ENCODE measurements around the gene ZFP36L2.

ZFP36L2 gene, protein sequence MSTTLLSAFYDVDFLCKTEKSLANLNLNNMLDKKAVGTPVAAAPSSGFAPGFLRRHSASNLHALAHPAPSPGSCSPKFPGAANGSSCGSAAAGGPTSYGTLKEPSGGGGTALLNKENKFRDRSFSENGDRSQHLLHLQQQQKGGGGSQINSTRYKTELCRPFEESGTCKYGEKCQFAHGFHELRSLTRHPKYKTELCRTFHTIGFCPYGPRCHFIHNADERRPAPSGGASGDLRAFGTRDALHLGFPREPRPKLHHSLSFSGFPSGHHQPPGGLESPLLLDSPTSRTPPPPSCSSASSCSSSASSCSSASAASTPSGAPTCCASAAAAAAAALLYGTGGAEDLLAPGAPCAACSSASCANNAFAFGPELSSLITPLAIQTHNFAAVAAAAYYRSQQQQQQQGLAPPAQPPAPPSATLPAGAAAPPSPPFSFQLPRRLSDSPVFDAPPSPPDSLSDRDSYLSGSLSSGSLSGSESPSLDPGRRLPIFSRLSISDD

DNA sequence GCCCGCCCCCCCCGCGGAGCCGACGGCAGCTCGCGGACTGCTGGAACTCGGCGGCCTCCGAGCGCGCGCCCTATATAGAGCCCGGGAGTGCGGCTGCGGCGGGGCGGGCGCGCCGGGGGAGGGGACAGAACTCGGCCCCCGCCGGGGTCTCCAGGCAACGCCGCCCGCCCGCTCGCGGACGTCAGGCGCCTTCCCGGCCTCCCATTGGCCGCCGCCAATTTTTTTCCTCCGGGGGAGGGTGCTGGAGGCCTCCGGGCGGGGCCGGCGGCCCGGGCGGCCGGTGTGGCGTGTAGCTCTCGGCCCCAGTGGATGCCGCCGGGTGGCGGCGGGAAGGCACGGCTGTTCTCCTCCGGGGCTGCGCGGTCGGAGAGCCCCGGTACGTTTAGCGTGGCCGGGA, at the start of gene ZFP36L2:
Gene ZFP36L2, minus strand, starts transcription at position 49 of the 397 bp plus-strand sequence. CDS start 291 bp downstream, outside the sequence.
- FAIRE-seq: no peak
- DNase-seq (ENCODE audit: low spot score): peak; percentile 99

DNA sequence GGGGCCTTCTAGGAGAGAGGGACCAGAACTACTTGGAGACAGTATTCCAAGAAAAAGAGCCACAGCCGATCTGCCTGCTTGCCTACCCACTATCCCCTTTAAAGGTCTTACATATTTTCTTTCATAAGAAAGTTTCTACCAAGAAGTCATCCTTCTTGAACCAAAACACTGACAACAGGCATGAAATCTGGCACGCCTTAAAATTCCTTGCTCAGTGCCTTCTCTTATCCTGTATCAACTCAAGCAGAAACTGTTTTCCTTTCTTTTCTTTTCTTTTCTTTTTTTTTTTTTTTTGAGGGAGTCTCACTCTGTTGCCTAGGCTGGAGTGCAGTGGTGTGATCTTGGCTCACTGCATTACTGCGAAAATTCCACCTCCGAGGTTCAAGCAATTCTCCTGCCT, 48.3 kb upstream of the ZFP36L2 start:
- DNase-seq (ENCODE audit: low spot score): no peak
- no peak for FAIRE-seq

DNA sequence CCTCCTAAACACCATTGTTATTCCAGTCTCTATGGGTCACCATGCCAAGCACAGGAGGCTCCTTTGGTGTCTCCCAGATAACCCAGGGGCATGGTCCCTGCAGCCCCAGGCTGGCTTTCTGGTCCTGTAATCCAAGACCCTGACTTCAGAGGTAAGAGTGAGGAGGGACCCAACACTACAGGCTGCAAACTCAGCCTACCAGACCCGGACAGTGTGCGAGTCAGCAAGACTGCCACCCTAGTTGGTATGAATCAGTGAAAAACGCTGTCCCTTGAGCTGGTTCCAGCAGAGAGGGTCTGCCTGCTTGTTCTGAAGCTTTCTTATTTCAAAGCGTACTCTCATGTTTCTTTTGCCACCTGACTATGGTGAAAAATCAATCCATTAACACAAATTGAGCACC, 47.6 kb upstream of the ZFP36L2 start:
- no peak for DNase-seq (ENCODE audit: low spot score)
- no peak for FAIRE-seq

DNA sequence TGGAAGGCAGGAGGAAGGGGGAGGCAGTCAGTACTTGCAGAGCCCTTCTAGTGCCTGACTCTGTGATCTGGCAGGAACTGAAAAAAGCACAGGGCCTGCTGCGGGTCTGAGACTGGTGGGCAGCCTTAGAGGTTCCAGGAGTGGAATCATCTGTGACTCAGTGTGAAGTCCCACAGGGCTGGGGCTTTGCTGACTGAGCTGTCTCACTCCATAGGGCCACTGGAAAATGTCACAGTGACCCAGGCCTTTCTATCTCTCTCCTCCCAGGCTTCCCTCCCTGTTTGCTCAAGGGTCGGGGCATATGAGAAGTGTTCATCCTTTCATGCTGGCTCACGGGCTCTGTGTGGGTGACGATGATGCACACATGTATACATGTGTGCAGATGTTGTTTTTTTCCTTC, 47.1 kb upstream of the ZFP36L2 start:
- DNase-seq (ENCODE audit: low spot score) (no peak), FAIRE-seq (no peak)

DNA sequence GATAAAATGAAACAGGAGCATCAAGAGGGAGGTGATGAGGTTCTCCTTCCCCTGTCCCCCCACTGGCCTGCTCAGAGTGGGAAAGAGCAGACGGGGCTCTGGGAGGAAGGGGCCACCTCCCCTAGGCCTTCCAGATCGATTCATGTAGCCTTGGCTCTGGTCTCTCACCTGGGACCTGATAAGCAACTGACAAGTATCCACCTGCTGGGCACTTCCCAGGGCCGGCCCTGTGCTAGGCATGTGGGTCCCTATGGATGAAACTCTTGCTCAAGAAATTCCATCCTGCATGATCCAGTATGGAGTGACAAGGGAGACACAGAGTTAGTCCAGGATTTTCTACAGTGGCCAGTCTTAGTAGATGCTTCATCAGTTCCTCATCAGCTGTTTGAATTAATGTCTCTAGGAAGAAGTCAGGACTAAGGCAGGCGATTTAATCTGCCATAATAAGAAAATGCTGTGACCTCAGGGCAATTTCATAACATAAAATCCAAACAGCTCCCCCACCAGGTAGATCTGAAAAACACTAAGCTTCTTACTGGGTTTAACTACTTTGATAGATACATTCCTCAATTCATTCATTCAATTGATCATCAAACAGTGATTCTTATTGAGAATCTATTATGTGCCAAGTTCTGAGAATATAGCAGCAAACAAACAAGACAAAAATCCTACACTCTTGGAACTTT, 44.7 kb upstream of the ZFP36L2 start:
- no peak for FAIRE-seq
- no peak for DNase-seq (ENCODE audit: low spot score)

DNA sequence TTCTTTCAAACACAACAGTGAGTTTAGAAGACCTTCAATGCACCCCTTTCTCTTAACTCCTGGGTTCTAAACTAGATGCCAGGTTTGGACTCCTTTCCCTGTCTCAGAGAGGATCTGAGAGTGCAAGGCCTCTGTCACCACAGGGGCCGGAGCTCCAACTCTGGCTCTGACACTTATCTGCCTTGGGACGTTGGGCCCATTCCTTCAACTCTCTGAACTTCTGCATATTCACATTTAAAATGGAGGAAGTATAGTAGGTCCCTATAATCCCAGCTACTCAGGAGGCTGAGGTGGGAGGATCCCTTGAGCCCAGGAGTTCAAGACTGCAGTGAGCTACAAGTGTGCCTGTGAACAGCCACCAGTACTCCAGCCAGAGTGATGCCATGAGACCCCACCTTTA, 44.1 kb upstream of the ZFP36L2 start:
- DNase-seq (ENCODE audit: low spot score) (no peak), FAIRE-seq (no peak)

DNA sequence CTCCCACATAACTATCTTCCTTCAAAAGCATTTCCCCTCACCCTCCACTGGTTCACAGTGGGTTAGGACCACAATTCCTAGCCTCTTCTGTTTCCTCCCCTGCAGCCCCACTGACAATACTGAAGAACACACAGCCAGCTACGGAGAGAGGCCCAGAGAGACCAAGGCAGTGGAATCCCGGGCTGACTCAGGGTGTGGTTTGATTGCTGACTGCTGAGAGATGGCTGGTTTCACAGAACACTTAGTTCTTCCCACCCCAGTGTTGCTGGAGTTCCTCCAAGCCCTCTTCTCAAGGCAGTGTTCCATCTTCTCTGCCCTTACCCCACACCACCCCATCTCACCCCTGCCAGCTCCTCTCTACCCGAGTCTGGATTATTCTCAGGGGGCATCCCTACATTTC, 43.3 kb upstream of the ZFP36L2 start:
- DNase-seq (ENCODE audit: low spot score) (no peak), FAIRE-seq (no peak)

DNA sequence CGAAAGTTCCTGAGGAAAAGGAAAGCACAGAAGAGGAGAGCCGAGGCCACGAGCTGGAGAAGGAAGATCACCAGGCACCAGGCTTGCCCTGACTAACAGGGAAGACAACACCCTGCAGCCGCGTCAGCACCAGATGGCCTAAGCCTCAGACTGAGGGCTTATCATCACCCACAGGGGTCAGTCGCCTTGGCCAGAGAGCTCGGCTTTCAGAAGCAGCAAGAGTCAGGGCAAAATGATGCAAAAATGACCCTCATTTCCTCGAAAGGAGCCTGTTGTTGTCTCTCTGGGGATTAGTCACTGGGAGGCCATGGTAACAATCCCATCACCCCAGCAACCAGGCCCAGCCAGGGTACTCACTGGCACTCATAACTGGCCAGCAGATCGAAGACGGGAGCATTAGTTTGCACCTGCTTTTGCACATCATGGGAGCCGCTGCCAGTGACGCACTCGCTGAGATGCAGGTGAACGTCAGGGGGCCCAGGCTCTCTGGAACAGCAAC, 42.7 kb upstream of the ZFP36L2 start:
- DNase-seq (ENCODE audit: low spot score): no peak

DNA sequence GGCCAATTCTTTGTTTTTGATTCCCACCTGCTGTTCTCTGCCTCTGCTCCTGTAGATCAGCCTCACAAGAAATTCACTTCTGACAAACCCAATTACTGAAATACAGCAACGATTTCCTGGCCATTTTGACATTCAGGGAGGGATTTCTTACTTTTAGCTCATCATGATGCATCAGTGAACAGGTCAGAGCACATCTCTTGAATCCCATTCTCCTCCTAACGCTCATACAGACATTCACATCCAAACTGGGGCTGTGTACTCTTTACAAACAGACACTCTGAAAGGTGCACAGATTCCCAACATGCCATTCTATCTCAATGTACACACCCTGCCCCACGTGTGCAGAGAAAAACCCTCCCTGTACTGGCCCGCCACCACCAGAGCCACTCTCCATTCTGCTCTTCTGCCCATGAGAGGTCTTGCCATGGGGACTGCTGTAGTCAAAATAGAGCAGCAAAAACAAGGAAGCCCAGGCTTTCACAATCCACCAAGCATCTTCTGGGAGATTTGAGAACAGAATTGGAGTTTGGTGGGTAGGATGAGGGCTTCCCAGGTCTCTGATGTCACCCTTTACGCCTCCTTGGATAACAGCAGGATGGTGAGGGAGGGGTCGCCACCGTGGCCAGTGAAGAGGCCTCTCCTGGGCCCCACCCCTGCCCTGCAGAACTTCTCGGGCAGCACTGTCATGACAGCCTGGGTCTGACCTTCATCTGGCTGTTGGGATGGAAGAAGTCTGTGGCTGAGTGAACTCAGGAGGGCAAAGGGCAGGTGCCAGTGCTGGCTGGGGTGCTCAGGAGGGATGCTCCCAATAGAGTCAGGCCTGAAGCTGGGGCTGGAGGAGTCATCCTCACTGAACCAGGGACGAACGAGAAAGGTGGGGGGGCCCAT, 41.9 kb upstream of the ZFP36L2 start:
- DNase-seq (ENCODE audit: low spot score) (no peak), FAIRE-seq (no peak)

More for the DNA sequence above, 42.7 kb upstream of the ZFP36L2 start:
- no peak for FAIRE-seq

DNA sequence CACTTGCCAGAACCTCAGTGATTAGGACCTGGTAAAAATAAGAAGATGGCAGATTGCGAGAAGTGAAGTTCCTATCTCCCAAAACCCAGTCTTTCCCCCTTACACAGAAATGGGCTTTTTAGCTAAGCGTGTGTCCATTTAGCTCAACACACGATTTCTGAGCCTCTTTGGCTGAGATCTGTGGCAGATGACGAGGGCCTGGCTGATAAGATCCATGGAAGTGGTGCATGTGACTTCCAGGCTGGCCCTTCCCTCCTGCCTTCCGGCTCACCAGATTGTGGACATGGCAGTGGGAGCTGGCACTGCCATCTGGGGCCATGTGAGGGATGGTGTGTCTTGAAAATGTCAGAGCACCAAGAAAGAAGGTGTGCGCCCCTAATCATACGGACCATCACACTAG, 41.0 kb upstream of the ZFP36L2 start:
- no peak for DNase-seq (ENCODE audit: low spot score)
- no peak for FAIRE-seq

DNA sequence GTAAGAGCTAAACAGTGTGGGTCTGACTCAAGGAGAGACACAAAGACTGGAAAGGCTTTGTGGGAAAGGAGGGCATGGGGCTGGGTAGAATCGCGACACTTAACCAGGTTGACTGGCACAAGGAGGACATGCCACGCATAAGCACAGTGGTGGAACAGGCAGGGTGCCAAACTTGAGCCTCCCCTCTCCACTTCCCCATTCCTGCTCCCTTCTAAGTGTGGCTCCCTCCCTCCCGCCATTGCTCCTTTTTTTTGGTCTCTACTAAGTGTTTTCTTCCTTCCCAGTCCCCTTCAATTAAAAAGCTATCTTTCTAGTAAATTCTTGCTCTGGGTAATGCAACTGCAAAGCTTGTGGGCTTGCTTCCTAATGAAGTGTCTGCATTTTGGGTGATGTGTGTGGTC, 40.3 kb upstream of the ZFP36L2 start:
- FAIRE-seq (no peak), DNase-seq (ENCODE audit: low spot score) (no peak)

DNA sequence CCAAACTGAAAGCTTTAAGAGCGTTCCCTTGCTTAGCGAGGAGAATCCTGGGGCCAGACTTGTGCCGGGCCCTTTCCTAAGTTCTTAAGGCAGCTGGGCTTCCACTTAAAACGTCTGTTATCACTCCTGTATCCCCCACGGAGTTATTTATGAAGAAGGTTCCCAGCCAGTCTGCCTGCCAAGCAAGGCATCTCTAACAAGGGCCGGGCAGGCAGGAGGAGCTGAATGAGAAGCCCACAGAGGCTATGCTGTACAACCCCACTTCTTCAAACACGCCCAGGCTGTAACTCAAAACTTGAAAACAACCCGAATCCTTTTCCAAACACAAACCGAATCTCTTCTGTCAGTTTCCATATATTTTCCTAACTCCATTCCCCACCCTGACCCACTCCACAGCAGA, 39.0 kb upstream of the ZFP36L2 start:
- FAIRE-seq: no peak
- no peak for DNase-seq (ENCODE audit: low spot score)

DNA sequence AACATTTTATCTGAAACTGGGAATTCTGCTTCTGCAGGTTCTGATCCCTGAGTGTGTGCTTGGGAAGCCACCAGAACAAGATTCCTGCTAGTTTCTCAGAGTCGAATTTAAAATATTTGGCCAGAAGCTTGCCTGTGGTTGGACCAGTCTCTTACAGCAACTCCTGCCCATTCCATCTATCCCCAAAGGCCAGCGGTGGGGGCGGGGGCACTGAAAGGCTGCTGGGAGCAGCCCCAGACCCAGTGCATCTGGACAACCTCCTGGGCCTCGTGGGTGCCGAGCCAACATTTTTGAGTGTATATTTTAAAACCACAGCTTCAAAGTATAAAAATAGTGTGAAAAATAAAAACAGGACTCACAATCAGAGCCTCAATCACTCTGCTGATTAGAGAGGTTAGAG, 38.6 kb upstream of the ZFP36L2 start:
- no peak for FAIRE-seq
- DNase-seq (ENCODE audit: low spot score): no peak

DNA sequence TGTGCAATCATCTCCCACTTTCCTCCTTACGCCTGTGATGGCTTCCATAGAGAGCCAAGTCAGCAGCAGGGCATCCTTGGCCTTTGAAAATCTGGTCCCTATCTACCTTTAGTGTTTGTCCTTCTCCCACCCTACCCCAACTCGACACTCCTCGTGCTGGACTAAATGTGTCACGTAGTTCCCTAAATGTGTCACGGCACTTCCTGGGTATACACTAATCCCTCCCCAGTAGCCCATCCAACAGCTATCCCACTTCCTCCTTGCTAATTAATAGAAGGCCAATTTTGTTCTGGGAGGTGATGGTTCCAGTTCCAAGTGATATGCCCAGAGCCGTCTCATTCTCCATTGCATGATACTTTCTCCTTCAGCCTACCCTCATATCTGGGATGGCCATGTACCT, 36.5 kb upstream of the ZFP36L2 start:
- DNase-seq (ENCODE audit: low spot score): no peak

DNA sequence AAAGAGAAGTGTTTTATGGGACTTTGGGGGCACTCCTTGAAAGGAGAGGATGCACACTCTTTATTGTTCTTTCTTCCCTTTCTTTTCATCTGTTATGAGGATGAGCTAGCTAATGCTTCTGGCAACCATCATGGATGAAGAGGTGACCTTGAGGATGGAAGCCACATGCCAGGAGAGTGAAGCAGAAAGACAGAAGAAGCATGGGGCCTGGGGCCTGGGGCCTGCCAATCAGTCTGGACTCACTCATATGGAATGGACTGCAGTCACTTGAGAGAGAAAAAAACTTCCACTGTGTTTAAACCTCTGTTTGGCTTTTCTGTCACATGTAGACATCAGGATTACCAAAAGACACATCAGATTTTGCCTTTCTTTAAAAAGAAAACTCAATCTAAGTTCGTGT, 35.8 kb upstream of the ZFP36L2 start:
- FAIRE-seq (no peak), DNase-seq (ENCODE audit: low spot score) (no peak)

More for the DNA sequence above, 36.5 kb upstream of the ZFP36L2 start:
- no peak for FAIRE-seq

DNA sequence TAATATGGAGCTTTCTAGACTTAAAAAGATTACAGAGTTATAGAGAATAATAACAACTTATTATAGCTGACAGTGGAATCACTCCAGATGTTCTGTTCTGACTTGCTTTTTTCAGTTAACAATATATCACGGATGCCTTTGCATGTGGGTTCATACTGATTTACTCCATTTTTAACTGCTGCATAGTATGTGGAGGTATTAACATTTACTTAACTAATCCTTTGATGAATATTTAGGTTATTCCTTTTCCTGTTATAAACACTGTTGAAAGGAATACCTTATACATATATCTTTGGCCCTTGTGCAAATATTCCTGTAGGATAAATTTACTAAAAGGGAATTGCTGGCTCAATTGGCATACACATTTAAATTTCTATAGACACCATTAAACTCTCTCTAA, 33.1 kb upstream of the ZFP36L2 start:
- DNase-seq (ENCODE audit: low spot score) (no peak), FAIRE-seq (no peak)

DNA sequence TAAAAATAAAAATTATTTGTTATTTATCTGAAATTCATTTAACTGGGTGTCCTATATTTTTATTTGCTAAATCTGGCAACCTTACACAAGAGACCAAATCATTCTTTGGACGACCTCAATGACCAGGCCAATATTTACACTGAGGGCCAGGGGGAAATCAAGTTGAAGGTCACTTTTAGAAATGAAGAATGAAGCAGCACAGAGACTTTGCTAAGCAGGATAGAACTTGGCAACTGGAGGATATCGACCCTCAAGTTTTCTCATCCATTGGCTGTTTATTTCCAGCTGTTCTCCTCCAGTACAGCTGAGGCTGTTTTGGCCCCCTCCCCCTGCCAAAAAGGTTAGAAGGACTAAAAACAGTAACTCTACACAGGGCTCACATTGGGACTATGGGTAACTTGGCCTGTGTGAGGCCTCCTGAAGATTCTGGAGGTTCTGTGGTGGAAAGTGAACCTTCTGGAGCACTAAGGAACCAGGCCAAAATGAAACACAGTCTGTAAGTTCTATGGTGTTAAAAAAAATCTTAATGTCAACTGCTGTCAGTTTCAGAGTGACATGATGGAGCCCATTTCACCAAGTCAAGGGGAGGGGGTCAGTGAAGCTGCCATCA, 32.2 kb upstream of the ZFP36L2 start:
- no peak for DNase-seq (ENCODE audit: low spot score)
- FAIRE-seq: no peak

DNA sequence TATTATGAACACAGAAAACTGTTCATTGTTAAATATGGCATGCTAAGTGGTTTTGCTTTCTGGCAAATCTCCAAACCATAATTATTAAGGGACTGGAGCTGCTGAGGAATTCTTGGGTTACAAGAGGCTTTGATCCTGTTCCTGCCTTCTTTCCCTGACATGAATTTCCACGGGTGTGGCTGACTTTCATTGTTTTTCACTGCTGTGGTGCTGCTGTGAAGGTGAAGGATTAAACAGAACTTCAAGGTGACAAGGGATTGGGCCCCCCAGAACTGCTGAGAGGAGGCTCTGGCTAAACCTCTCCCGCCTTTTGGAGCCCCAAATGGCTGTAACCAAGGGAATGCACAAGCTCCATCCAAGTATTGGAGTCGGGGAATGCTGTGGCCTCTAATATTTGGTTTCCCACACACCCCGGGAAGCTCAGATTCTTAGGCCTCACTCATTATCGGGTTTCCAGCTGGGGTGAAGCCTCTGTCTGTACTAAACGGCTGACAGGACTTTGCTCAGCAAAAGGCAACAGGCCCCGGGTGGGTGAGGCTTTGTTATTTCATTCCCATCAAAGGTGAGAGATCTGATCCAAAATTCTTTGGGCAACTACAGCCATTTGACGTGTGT, 29.0 kb upstream of the ZFP36L2 start:
- FAIRE-seq: no peak
- peak; percentile 40 for DNase-seq (ENCODE audit: low spot score)

DNA sequence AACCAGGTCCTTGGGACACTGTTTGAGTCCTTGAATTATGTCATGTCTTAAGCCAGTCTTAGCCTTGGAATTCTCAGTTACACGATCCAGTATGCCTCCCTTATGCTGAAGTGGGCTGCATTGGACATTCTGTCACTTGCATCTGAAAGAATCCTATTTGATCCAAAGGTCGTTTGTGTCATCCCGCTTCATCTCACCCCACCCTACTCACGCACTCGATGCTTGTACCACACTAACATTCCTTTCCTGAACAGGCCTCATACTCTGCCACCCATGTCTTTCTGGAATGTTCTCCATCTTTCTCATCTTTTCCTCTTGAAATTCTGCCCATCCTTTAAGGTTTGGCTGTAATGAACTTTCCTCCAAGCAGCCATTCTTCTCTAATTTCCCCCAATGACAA, 27.9 kb upstream of the ZFP36L2 start:
- FAIRE-seq (no peak), DNase-seq (ENCODE audit: low spot score) (no peak)

DNA sequence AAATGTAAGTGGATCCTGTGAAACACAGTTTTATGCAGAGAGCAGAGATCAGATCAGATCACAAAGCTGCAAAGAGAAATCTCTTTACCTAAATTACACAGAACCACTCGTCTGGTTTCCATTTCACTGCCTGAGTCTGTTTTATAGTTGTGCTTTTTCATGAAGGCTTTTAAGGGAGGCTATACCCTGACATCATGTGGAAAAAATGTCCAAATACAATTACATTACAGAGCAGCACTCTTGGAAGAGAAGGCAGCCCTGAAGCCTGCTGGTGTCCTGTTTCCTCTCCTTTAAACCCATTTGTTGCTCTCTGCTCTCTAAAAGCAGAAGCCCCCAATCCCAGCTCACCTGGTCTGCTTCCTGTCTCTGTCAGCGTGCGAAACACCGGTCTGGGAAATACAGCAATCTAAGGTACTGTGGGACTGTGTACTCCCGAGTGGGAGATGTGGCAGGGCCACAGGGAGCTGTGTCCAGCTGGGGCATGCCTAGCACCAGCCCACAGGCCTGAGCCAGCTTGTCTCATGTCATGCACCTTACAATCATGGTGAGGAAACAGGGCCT, 24.8 kb upstream of the ZFP36L2 start:
- DNase-seq (ENCODE audit: low spot score) (peak; percentile 44), FAIRE-seq (no peak)
